Epithelial cell of esophagus (primary cell): ENCODE measurements around the gene PAXX.

Experiments
- DNase-seq: peaks from one replicate; pipeline ENCODE4 v3.0.0; 2010; ENCODE audit warnings: low read depth
- H3K4me3 ChIP-seq: 2 replicates; pipeline ENCODE4 v1.5.1; 2011; ENCODE audit warnings: mild to moderate bottlenecking, low read length, control low read depth
- CTCF ChIP-seq: IDR thresholded peaks from 2 replicates; pipeline ENCODE4 v1.5.1; 2011; ENCODE audit warnings: low read depth, mild to moderate bottlenecking, low read length, control low read depth, inconsistent platforms; ENCODE audit not compliant: insufficient read depth; ENCODE audit errors: missing control alignments

The PAXX gene

GRCh38 chr9:137019891-137020683 is 27.9 kb downstream of the PAXX start:
- H3K4me3 ChIP-seq, result no peak overlapping the region
- no peak for DNase-seq
- no peak for TF ChIP-seq CTCF

GRCh38 chr9:137020771-137021567 is 28.7 kb downstream of the PAXX start:
- TF ChIP-seq CTCF, result no peak
- no peak for DNase-seq
- H3K4me3 ChIP-seq, result no peak overlapping the region

- H3K4me3 ChIP-seq, result no peak overlapping the region
- TF ChIP-seq CTCF, result no peak
- no peak for DNase-seq
These were observed 29.4 kb downstream of the PAXX start for GRCh38 chr9:137021568-137021978.

- TF ChIP-seq CTCF, result no peak
- DNase-seq, result peak; percentile 90
- H3K4me3 ChIP-seq, result no peak overlapping the region
These were observed 29.9 kb downstream of the PAXX start for GRCh38 chr9:137021979-137022661.

- TF ChIP-seq CTCF, result no peak
- DNase-seq, result no peak
- no peak overlapping the region for H3K4me3 ChIP-seq
These were observed 30.4 kb downstream of the PAXX start for GRCh38 chr9:137022662-137023008.

- DNase-seq, result no peak
- H3K4me3 ChIP-seq, result no peak overlapping the region
- no peak for TF ChIP-seq CTCF
These were observed 30.9 kb downstream of the PAXX start for GRCh38 chr9:137023157-137023556.
